Stomach (tissue), 9 donors: ENCODE measurements around the gene ZBP1. TPM values are rescaled to one million over a fixed set of nuclear protein-coding genes. Genes with fewer than 3 reads are reported as not detected.

Experiments
- DNase-seq, 2 donors: peaks; one replicate each; pipeline versions ENCODE4 v3.0.0 to v3.0.0-alpha.2; 2013 to 2019
- H3K27ac ChIP-seq, 5 donors: fragments of 200-600 bp in 4 of 5; sonication (generic) in 4 of 5; one replicate each; pipeline ENCODE4 v1.5.1; 2013 to 2019; ENCODE audit warnings: mild to moderate bottlenecking in 1 of 5, moderate library complexity in 1 of 5
- H3K27me3 ChIP-seq, 3 donors: fragments of 200-600 bp; sonication (generic); one replicate each; pipeline ENCODE4 v1.5.1; 2017 to 2019; ENCODE audit warnings: mixed run types in 1 of 3
- H3K36me3 ChIP-seq, 4 donors: fragments of 200-600 bp; sonication (generic); 1 replicate in 3 of 4; 2 replicates in 1 of 4; pipeline ENCODE4 v1.5.1; 2016 to 2019
- H3K4me1 ChIP-seq, 4 donors: fragments of 200-600 bp; sonication (generic); one replicate each; pipeline ENCODE4 v1.5.1; 2016 to 2019
- H3K4me3 ChIP-seq, 4 donors: fragments of 200-600 bp; sonication (generic) in 3 of 4; one replicate each; pipeline ENCODE4 v1.5.1; 2016 to 2019; ENCODE audit warnings: mild to moderate bottlenecking in 1 of 4
- H3K9me3 ChIP-seq, 4 donors: fragments of 200-600 bp; sonication (generic); one replicate each; pipeline ENCODE4 v1.5.1; 2016 to 2019
- EP300 ChIP-seq: sonication (generic); formaldehyde crosslinking; IDR thresholded peaks from one replicate; pipeline ENCODE4 v1.6.1; 2017; ENCODE audit warnings: antibody characterized with exemption
- POLR2A ChIP-seq, 4 donors: fragments of 450-650 bp; IDR thresholded peaks; one replicate each; pipeline ENCODE4 v1.6.1; 2016; ENCODE audit warnings: antibody characterized with exemption in 4 of 4, control low read depth in 2 of 4, mild to moderate bottlenecking in 1 of 4, moderate library complexity in 1 of 4
- POLR2AphosphoS5 ChIP-seq, 3 donors: sonication (generic); formaldehyde crosslinking; IDR thresholded peaks; one replicate each; pipeline ENCODE4 v1.6.1; 2016; ENCODE audit warnings: antibody characterized with exemption in 3 of 3
- WGBS, 5 donors: extraction: QIAGEN DNeasy Blood & Tissue Kit in 3 of 5; methylation state at CpG; one replicate each; pipeline versions ENCODE4 v1.1.5 to v1.1.7; 2013 to 2018; 5-methylcytosine and 5-hydroxymethylcytosine counted together
- intact Hi-C: fragments of 100-400 bp; cut with DNase I; formaldehyde crosslinking; loops from one replicate; pipeline ENCODE4 v1.15.1; 2023; ENCODE audit warnings: low total_unique reads
- polyA plus RNA-seq, 3 donors: library from polyadenylated mRNA; stranded (reverse); fragments of 200-250 nt; gene quantifications; one replicate each; pipeline ENCODE4 v1.2.3, GENCODE V29; 2013
- total RNA-seq, 5 donors: library from RNA; depleted of rRNA; stranded (reverse); fragments of >200 nt; gene quantifications; one replicate each; pipeline versions ENCODE4 v1.1.0 to v1.2.3, GENCODE V29; 2014 to 2016
- TF ChIP-seq, protein P1 (sequence below), 7 experiments: fragments of 450-650 bp in 4 of 7; fragments of 200-600 bp in 3 of 7; sonication (generic) in 3 of 7; IDR thresholded peaks; one replicate each; pipeline ENCODE4 v1.5.1; 2016 to 2019; ENCODE audit warnings: antibody characterized with exemption in 7 of 7, control low read depth in 2 of 7, mild to moderate bottlenecking in 1 of 7
- donor health status: healthy with polysubstance abuse.
- donor health status: Bipolar disorder and iron deficiency.
- donor health status: healthy.

The ZBP1 gene
- total and polyA plus RNA-seq, 8 donors = 0.37 to 0.60 TPM; not detected in 6

DNA sequence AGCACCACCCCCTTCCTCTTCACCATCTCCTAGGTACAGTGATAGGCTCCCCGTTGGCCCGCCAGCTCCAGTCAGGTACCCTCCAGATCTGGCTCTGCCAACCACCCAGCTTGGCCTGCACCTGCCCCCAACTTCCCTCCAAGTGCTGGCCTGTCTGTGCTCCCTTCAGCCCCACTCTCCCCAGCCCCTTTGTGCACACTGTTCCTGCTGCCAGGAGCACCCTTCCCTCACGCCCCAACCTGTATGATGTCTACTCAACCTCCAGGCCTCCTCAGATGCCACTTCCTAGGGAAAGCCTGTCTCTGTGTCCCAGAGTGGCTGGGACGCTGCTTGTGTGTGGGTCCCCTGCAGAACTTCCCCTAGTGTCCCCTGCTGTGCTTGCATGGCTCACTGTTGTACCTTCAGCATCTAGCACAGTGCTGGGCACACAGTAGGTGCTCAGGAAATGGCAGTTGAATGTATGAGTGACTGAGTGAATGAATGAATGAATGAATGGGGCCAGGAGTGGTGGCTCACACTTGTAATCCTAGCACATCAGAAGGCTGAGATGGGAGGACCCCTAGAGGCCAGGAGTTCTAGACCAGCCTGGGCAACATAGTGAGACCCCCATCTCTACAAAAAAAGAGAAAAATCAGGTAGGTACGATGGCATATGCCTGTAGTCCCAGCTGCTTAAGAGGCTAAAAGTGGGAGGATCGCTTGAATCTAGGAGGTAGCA is 3.0 kb downstream of the ZBP1 start:
- Histone ChIP-seq H3K36me3 (no peaks in the 10 kb centered on the region), H3K9me3 (no peaks in the 10 kb centered on the region), H3K27ac (no peak overlapping the region), H3K4me3 (no peak overlapping the region), H3K4me1 (peaks cover 0 to 19% (median 0%) of the 10 kb centered on the region in 4 donors), H3K27me3 (peaks cover 0 to 28% (median 0%) of the 10 kb centered on the region in 3 donors)
- intact Hi-C loops = no loop called here
- WGBS, 5 donors = 86 to 95% (median 87%) methylated on average over 6 of the region's 6 CpGs
- no peak for DNase-seq
- no peak for TF ChIP-seq POLR2AphosphoS5 (IDR thresholded peaks at IDR 0.05)
- TF ChIP-seq, protein P1, sequence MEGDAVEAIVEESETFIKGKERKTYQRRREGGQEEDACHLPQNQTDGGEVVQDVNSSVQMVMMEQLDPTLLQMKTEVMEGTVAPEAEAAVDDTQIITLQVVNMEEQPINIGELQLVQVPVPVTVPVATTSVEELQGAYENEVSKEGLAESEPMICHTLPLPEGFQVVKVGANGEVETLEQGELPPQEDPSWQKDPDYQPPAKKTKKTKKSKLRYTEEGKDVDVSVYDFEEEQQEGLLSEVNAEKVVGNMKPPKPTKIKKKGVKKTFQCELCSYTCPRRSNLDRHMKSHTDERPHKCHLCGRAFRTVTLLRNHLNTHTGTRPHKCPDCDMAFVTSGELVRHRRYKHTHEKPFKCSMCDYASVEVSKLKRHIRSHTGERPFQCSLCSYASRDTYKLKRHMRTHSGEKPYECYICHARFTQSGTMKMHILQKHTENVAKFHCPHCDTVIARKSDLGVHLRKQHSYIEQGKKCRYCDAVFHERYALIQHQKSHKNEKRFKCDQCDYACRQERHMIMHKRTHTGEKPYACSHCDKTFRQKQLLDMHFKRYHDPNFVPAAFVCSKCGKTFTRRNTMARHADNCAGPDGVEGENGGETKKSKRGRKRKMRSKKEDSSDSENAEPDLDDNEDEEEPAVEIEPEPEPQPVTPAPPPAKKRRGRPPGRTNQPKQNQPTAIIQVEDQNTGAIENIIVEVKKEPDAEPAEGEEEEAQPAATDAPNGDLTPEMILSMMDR (IDR thresholded peaks at IDR 0.05) = no peak
- no peak for TF ChIP-seq EP300
- TF ChIP-seq POLR2A (IDR thresholded peaks at IDR 0.05) = no peak

DNA sequence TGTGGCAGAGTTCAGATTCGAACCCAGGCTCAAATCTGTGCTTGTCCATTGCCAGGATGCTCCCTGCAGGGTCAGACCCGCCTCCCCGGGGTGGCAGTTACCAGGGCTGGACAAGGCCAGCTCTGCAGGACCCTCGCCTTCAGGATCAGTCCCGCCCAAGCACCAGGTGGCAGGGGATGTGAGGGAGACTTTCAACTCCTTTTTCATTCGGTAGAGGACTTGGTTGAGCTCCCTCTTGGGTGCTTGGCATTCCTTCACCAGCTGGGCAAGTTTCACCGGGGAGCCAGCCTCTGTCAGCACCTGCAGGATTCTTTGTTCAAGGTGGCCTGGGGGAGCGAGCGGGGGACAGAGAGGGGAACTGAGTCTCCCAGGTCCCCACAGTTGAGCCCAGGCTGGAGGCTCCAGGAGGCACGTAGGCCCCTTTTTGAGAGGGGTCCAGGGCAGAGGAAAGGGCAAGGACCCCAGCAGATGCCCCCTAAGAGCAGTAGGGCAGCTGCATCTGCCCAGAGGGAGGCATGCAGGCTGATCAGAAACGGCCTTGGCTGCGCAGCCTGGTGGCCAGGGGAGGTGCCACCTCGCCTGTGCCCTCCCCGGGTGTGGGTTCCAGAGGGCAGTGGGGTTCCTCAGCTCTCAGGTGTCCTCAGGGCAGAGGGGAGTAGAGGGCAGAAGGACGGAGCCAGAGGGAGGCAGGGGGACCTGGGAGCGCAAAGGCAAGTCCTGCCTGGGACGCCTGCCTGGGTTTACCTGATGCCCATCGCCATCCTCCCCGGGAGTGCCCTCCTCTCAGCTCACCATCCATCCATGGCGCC is 3.9 kb downstream of the ZBP1 start:
- TF ChIP-seq, protein P1 (IDR thresholded peaks at IDR 0.05) = no peak
- TF ChIP-seq POLR2AphosphoS5 (IDR thresholded peaks at IDR 0.05) (no peak), EP300 (no peak), POLR2A (IDR thresholded peaks at IDR 0.05) (no peak)
- no peak overlapping the region for H3K4me3 ChIP-seq
- peaks cover 0 to 19% (median 0%) of the 10 kb centered on the region in 4 donors for H3K4me1 ChIP-seq
- WGBS, 5 donors = 78 to 85% (median 81%) methylated on average over 20 of the region's 20 CpGs
- no peaks in the 10 kb centered on the region for H3K9me3 ChIP-seq
- H3K27me3 ChIP-seq = peaks cover 0 to 19% (median 0%) of the 10 kb centered on the region in 3 donors
- H3K27ac ChIP-seq = no peak overlapping the region
- intact Hi-C loops = no loop called here
- no peak for DNase-seq
- peaks cover 0 to 3% (median 0%) of the 10 kb centered on the region in 4 donors for H3K36me3 ChIP-seq

DNA sequence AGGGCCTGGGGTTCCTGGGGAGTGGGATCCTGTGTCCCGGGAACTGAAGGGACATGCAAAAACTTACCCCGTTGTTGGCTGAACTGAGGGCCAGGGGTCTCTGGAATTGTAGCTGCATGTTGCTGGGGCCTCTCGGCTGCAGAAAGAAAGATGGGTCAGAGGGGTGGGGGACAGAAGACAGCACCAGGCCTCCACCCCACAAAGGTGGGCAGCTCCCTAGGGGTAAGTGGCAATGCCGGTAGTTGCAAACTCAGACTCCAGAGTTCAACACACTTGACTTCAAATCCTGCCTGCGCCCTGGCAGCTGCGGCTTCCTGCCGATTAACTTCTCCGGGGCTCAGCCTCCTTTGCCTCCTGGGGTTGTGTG is 4.8 kb downstream of the ZBP1 start:
- no peak overlapping the region for H3K4me3 ChIP-seq
- intact Hi-C loops = no loop called here
- TF ChIP-seq POLR2AphosphoS5 (IDR thresholded peaks at IDR 0.05) (no peak), POLR2A (IDR thresholded peaks at IDR 0.05) (no peak), EP300 (no peak)
- TF ChIP-seq, protein P1 (IDR thresholded peaks at IDR 0.05) = no peak
- H3K4me1 ChIP-seq = peaks cover 0 to 12% (median 0%) of the 10 kb centered on the region in 4 donors
- DNase-seq = no peak
- WGBS, 5 donors = 74 to 85% (median 76%) methylated on average over 7 to 8 of the region's 8 CpGs
- H3K36me3 ChIP-seq = peaks cover 0 to 3% (median 0%) of the 10 kb centered on the region in 4 donors
- no peaks in the 10 kb centered on the region for H3K9me3 ChIP-seq
- H3K27ac ChIP-seq = no peak overlapping the region
- peaks cover 0 to 18% (median 0%) of the 10 kb centered on the region in 3 donors for H3K27me3 ChIP-seq

DNA sequence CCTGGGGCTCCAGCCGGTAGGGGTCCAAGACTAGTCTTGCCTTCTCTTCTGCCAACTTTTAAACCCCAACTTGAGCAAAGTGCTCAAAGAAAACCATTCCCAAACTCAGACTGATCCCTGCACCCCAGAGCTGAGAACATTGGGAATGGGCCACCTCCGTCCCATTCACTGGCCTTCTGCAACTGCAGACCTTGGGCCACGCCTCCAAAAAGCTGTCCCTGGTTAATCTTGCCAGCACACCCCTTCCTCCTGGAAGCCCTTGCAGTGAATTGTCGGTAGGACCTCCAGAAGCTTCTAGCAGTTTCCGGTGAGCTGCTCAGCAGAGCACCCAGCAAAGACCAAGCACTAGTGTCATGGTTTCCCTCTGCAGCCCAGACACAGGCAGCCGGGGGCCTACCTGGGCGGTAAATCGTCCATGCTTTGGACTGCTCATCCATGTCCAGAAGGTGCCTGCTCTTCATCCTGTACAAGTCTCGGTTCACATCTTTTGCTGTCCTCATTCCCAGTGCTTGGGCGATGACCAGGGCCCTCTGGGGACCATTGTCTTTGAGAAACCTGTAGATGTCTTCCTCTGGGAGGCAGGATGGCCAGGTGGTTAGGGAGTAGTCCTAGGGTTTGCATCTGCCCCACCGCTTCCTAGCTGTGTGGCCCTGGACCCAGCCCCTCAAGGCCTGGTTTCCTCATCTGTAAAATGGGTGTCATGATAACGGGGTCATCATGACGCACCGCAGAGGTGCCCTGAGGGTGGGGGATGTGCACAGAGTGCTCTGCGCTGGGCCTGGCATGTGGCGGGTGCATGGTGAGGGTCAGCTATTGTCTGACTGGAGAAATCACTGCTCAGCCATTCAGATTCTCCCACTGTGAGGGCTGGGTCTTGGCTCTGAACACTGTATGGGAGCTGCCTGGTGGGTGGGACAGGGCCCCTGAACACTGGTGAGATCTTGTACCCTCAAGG is 5.5 kb downstream of the ZBP1 start:
- Histone ChIP-seq H3K27ac (no peak overlapping the region), H3K36me3 (peaks cover 0 to 3% (median 0%) of the 10 kb centered on the region in 4 donors), H3K4me3 (no peak overlapping the region), H3K27me3 (peaks cover 0 to 24% (median 0%) of the 10 kb centered on the region in 3 donors), H3K9me3 (no peaks in the 10 kb centered on the region), H3K4me1 (peaks cover 0 to 12% (median 0%) of the 10 kb centered on the region in 4 donors)
- no peak for DNase-seq
- WGBS, 5 donors = 87 to 92% (median 90%) methylated on average over 14 to 16 of the region's 16 CpGs
- intact Hi-C loops = no loop called here
- no peak for TF ChIP-seq EP300
- TF ChIP-seq POLR2A (IDR thresholded peaks at IDR 0.05) = no peak
- no peak for TF ChIP-seq POLR2AphosphoS5 (IDR thresholded peaks at IDR 0.05)
- TF ChIP-seq, protein P1 (IDR thresholded peaks at IDR 0.05) = no peak
